Natural killer cell (primary cell): ENCODE data around the gene HCRTR1. TPM values are rescaled to one million over a fixed set of nuclear protein-coding genes. Genes with fewer than 3 reads are reported as not detected.

Experiments used
- ATAC-seq, 3 donors: fragments of 150-1000 bp in 2 of 3; fragments of 200-7000 bp in 1 of 3; cut with Tn5 transposase; 1 replicate in 1 of 3; 2 replicates in 2 of 3; pipeline ENCODE4 v1.10.0; 2021; ENCODE audit warnings: mild to moderate bottlenecking in 2 of 3, moderate library complexity in 2 of 3
- DNase-seq, 2 donors: peaks; one replicate each; pipeline versions ENCODE4 v3.0.0 to v3.0.0-alpha.2; 2013 to 2021; ENCODE audit warnings: mixed read lengths in 1 of 2
- H3K27ac ChIP-seq: one replicate; pipeline ENCODE4 v1.5.1; 2013; ENCODE audit warnings: mild to moderate bottlenecking, low read length
- H3K27me3 ChIP-seq: one replicate; pipeline ENCODE4 v1.6.1; 2013; ENCODE audit warnings: low read length; ENCODE audit not compliant: control insufficient read depth, insufficient read depth
- H3K36me3 ChIP-seq: one replicate; pipeline ENCODE4 v1.6.1; 2013; ENCODE audit warnings: low read length; ENCODE audit not compliant: control insufficient read depth, insufficient read depth
- H3K4me1 ChIP-seq: one replicate; pipeline ENCODE4 v1.6.1; 2013; ENCODE audit warnings: low read length; ENCODE audit not compliant: control insufficient read depth, insufficient read depth
- H3K4me3 ChIP-seq: one replicate; pipeline ENCODE4 v1.5.1; 2013; ENCODE audit warnings: low read length
- H3K9me3 ChIP-seq: one replicate; pipeline ENCODE4 v1.6.1; 2013; ENCODE audit warnings: low read length; ENCODE audit not compliant: control insufficient read depth, insufficient read depth
- H3K27ac Mint-ChIP-seq, 2 donors: one replicate each; pipeline ENCODE4 v1.8.0; 2022; ENCODE audit warnings: mild to moderate bottlenecking in 2 of 2, mixed read lengths in 2 of 2, moderate library complexity in 1 of 2
- H3K27me3 Mint-ChIP-seq, 2 donors: one replicate each; pipeline ENCODE4 v1.8.0; 2022; ENCODE audit warnings: low read depth in 2 of 2, mixed read lengths in 2 of 2
- H3K36me3 Mint-ChIP-seq: one replicate; pipeline ENCODE4 v1.8.0; 2022; ENCODE audit warnings: mixed read lengths
- H3K4me1 Mint-ChIP-seq, 2 donors: one replicate each; pipeline ENCODE4 v1.8.0; 2022; ENCODE audit warnings: mixed read lengths in 2 of 2
- H3K4me3 Mint-ChIP-seq: one replicate; pipeline ENCODE4 v1.8.0; 2022; ENCODE audit warnings: mild to moderate bottlenecking, moderate library complexity, mixed read lengths
- H3K9me3 Mint-ChIP-seq, 2 donors: one replicate each; pipeline ENCODE4 v1.8.0; 2022; ENCODE audit warnings: mixed read lengths in 2 of 2
- CTCF ChIP-seq: fragments of 200-600 bp; IDR thresholded peaks from one replicate; pipeline ENCODE4 v1.8.0; 2022; ENCODE audit warnings: antibody characterized with exemption
- WGBS: methylation state at CpG from one replicate; pipeline ENCODE4 v1.1.7; 2013; ENCODE audit warnings: missing lambda C conversion rate; ENCODE audit not compliant: insufficient coverage; 5-methylcytosine and 5-hydroxymethylcytosine counted together
- intact Hi-C: fragments of 100-400 bp; cut with micrococcal nuclease; formaldehyde crosslinking; loops from one replicate; pipeline ENCODE4 v1.14.2; 2022
- total RNA-seq, 4 donors: library from RNA; stranded (reverse); fragments of 120-200 nt in 1 of 4; gene quantifications; one replicate each; pipeline versions ENCODE4 v1.2.3 to v1.2.4, GENCODE V29; 2013 to 2022

The HCRTR1 gene
- total RNA-seq, 3 donors from 2014 or later (not counting 1 experiment from before 2014, with no cell fraction given), result not detected

GRCh38 chr1:31657972-31658510 is 40.6 kb downstream of the HCRTR1 start:
- H3K4me3 ChIP-seq, result no peak overlapping the region
- H3K9me3 ChIP-seq, result no peaks in the 10 kb centered on the region
- H3K4me3 Mint-ChIP-seq, result no peak overlapping the region
- H3K9me3 Mint-ChIP-seq, result no peaks in the 10 kb centered on the region
- no peaks in the 10 kb centered on the region for H3K27me3 ChIP-seq
- H3K27me3 Mint-ChIP-seq, result peaks cover 3 to 6% of the 10 kb centered on the region in 2 donors
- intact Hi-C loops, result no loop called here
- DNase-seq, result no peak
- ATAC-seq, result no peak
- H3K36me3 ChIP-seq, result no peaks in the 10 kb centered on the region
- no peak for TF ChIP-seq CTCF
- no peak overlapping the region for H3K27ac ChIP-seq
- WGBS, result 69% methylated on average over 12 of the region's 12 CpGs
- H3K27ac Mint-ChIP-seq, result no peak overlapping the region
- no peaks in the 10 kb centered on the region for H3K4me1 Mint-ChIP-seq
- H3K36me3 Mint-ChIP-seq, result no peaks in the 10 kb centered on the region
- no peaks in the 10 kb centered on the region for H3K4me1 ChIP-seq

GRCh38 chr1:31658721-31659120 is 41.2 kb downstream of the HCRTR1 start:
- Mint-ChIP-seq H3K4me1 (no peaks in the 10 kb centered on the region), H3K27me3 (peaks cover 3 to 6% of the 10 kb centered on the region in 2 donors), H3K27ac (no peak overlapping the region), H3K9me3 (no peaks in the 10 kb centered on the region), H3K36me3 (no peaks in the 10 kb centered on the region), H3K4me3 (no peak overlapping the region)
- Histone ChIP-seq H3K27ac (no peak overlapping the region), H3K4me3 (no peak overlapping the region), H3K27me3 (no peaks in the 10 kb centered on the region), H3K36me3 (no peaks in the 10 kb centered on the region), H3K4me1 (peaks cover 1% of the 10 kb centered on the region), H3K9me3 (no peaks in the 10 kb centered on the region)
- intact Hi-C loops, result no loop called here
- DNase-seq (no peak), ATAC-seq (no peak)
- no peak for TF ChIP-seq CTCF
- WGBS, result 100% methylated on average over 3 of the region's 3 CpGs

- no peaks in the 10 kb centered on the region for H3K9me3 ChIP-seq
- Mint-ChIP-seq H3K27ac (no peak overlapping the region), H3K4me1 (no peaks in the 10 kb centered on the region), H3K4me3 (no peak overlapping the region), H3K36me3 (no peaks in the 10 kb centered on the region), H3K27me3 (peaks cover 3 to 6% of the 10 kb centered on the region in 2 donors), H3K9me3 (no peaks in the 10 kb centered on the region)
- ATAC-seq, result no peak
- no peaks in the 10 kb centered on the region for H3K36me3 ChIP-seq
- H3K27ac ChIP-seq, result no peak overlapping the region
- H3K4me1 ChIP-seq, result peaks cover 7% of the 10 kb centered on the region
- no peak for DNase-seq
- H3K27me3 ChIP-seq, result no peaks in the 10 kb centered on the region
- intact Hi-C loops, result loop anchor here (5.0 to 10.0 kb wide), 3 partner anchors 87 to 755 kb away; no protein-coding TSS in a partner anchor
- TF ChIP-seq CTCF, result no peak
- no peak overlapping the region for H3K4me3 ChIP-seq
- 91% methylated on average over 3 of the region's 3 CpGs for WGBS
These were observed 42.4 kb downstream of the HCRTR1 start for GRCh38 chr1:31659889-31660288.
